Measurements from ENCODE around the gene RBPJL.

- no peak for TF ChIP-seq CTCF (IDR thresholded peaks at IDR 0.05; ENCODE audit: control extremely low read depth in 1 of 3, insufficient read depth in 1 of 3, low read depth in 1 of 3, low read length in 3 of 3)
- TF ChIP-seq POLR2A (IDR thresholded peaks at IDR 0.05; ENCODE audit: control extremely low read depth in 1 of 2, low read depth in 2 of 2, low read length in 2 of 2), result peak; percentile 8 to 21; a peak in 2 of 3 replicates
- TF ChIP-seq CBX5 (IDR thresholded peaks at IDR 0.05; ENCODE audit: low read depth, low read length), result no peak
Observed at GRCh38 chr20:45341579-45341938, 34.9 kb downstream of the RBPJL start.
